Stimulated activated CD8-positive, alpha-beta memory T cell treated with anti-CD3 and anti-CD28 coated beads, Interleukin-2, amount 100 ng/mL, for 1 hour (primary cell): ENCODE results near the gene PDE8A.
"Not testable (repeated sequence)": the region's sequence is repeated elsewhere in the genome, so short reads cannot be mapped to it uniquely, and the experiment has no call there.

Experiments
- DNase-seq, 2 donors: peaks; one replicate each; pipeline ENCODE4 v3.0.0-alpha.2; 2020; ENCODE audit warnings: low read depth in 2 of 2

PDE8A gene

DNA sequence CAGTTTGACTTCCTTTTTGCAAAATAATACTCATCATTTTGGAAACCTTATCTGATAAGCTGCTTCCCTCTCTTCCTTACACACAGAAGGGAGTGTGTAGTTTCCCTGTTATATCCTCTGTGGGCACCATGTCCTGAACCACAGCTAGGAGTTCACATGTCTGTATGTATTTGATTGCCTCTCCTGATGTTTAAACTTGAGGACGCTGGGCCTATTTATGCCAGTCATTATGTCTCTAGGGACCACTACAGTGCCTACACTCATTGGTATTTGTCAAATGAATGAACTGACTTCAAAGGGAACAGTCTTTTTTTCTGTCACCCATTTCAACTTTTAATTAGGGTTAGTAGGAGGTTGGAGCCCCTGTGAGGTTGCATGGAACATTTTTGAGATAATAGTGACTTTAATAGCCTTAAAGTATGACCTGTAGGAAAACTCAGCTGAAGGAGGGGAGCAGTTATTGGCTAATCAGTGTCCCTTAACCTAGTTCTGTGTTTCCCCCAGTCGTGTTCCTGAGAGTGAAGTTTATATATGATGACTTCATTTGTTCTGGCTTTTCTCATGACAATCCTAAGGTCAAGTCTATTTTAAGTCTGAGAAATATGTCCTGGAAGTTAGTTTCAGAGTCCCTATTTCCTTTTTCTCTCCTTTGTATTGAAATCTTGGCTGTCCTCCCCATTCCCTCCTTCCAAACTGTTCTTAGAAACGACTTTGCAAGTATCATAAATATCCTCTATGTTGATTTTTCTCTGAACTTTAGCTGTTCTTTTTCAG lies 28.9 kb downstream of the PDE8A start:
- no peak for DNase-seq

DNA sequence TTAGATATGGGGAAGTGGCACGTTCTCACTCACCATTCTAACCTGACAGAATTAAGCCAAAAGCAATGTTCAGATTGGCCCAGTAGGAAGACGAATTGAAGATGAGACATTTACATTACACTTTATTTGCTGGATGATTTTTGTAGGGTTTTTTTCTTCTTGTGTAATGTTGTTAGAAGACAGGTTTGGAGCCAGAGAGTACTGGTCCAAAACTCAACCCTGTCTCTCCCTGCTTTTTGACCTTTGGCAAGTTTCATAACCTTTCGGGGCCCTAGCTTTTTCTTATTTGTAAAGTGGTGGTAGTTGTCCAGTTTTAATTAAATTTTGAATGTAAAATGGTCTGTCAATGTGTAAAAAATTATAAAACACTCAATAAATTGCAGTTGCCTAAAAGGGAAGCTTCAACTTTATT lies 29.5 kb downstream of the PDE8A start:
- no peak for DNase-seq

DNA sequence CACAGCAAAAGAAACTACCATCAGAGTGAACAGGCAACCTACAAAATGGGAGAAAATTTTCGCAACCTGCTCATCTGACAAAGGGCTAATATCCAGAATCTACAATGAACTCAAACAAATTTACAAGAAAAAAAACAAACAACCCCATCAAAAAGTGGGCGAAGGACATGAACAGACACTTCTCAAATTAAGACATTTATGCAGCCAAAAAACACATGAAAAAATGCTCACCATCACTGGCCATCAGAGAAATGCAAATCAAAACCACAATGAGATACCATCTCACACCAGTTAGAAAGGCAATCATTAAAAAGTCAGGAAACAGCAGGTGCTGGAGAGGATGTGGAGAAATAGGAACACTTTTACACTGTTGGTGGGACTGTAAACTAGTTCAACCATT lies 30.1 kb downstream of the PDE8A start:
- not testable (repeated sequence) for DNase-seq

DNA sequence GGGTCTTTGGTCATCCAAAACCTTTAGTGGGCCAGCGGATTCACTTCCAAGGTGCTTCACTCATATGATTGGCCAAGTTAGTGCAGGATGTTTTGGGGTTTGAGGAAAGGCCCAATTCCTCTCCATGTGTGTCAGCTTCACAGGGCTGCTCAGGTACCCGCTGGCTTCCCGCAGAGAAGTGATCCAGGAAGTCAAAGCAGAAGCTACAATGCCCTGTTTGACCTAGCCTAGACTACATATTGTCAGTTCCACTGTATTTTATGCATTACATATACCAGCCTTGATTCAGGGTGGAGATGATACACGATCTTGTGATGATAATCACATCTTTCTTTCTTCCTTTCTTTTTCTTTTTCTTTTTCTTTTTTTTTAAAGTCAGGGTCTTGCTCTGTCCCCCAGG lies 32.1 kb downstream of the PDE8A start:
- no peak for DNase-seq

DNA sequence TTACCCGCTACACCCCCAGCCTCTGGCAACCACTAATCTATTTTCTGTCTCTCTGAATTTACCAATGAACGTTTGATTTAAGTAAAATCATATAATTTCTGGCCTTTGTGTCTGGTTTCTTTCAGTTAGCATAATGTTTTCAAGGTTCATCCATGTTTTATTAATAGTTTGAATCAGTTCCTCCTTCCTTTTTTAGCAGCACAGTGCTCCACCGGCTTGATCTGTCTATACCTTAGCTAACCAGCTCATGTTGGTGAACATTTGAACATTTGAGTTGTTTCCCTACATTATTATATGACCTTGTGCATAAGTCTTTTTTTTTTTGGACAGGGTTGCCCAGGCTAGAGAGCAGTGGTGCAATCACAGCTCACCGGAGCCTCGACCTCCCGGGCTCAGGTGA lies 33.3 kb downstream of the PDE8A start:
- no peak for DNase-seq

DNA sequence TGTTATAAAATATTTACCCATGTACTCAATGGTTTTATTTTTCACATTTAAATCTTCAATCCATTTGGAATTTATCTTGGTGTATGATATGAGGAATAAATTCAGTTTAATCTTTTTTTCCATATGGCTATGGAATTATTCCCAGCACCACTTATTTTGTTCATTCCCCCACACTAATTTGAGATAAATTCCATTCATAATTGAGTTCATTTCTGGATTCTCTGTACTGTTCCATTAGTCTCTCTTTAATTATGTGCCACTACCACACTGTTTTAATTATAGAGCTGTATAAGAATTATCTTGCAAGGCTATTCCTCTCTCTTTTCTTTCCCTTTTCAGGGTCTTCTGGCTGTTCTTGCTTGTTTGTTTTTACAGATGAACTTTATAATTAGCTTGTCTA lies 34.6 kb downstream of the PDE8A start:
- no peak for DNase-seq

DNA sequence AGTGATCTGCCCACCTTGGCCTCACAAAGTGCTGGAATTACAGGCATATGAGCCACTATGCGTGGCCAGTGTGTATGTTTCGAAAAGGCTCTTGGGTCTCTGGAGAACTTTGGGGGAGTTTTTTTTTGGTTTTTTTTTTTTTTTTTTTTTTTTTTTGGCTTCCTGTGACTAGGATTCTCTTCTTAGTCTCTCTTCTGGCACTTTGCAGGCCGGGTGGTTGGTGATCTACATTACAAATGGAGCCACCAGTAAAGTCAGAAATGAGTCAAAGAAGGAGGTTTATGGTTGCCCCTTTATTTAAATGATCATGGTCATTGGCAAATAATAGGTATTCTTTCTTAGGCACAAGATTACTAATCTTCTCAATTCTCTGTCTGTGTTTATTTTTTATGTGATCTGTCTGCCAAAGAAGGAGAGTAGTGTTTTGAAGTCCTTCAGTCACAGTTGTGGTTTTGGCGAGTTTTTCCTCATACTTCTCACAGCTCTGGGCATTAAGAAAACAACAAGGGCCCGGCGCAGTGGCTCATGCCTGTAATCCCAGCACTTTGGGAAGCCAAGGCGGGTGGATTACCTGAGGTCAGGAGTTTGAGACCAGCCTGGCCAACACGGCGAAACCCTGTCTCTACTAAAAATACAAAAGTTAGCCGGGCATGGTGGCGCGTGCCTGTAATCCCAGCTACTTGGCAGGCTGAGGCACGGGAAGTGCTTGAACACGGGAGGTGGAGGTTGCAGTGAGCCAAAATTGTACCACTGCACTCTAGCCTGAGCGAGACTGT lies 38.3 kb downstream of the PDE8A start:
- no peak for DNase-seq

DNA sequence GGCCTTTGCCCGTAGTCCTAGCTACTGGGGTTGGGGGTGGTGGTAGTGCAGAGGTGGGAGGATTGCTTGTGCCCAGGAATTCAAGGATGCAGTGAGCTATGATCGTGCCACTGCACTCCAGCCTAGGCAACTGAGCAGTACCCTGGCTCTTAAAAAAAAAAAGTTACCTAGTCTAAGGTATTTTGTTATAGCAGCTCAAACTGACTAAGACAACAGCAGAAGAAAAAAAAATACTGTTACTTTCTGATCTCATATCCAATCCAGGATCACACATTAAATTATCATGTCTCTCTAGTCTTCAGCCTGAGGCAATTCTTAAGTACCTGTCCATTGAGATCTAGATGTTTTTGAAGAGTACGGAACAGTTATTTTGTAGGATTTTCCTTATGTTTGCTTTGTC lies 39.8 kb downstream of the PDE8A start:
- no peak for DNase-seq

DNA sequence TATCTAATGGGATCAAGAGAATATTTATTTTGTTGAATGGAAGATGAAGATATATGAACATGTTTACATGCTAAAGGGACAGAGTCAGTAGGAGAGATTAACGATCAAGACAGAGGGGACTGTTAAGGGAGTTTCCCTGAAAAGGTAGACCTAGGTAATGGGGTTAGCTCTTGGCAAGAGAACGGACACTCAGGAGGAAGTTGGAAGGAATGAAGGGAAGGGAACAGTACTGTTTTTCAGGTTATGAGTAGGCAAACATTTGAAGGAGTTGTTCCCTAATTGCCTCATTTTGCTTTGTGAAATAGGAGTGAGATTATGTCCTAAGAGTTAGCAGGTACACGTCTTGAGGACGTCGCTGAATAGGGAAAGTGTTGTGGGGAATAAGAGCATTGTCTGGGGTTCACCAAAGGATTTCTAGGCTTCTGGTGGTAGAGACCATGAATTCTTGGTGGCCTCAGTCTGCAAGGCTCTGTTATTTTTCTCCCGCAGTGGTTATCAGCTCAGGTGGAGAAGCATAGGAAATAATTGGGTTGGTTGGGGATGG lies 41.3 kb downstream of the PDE8A start:
- no peak for DNase-seq

DNA sequence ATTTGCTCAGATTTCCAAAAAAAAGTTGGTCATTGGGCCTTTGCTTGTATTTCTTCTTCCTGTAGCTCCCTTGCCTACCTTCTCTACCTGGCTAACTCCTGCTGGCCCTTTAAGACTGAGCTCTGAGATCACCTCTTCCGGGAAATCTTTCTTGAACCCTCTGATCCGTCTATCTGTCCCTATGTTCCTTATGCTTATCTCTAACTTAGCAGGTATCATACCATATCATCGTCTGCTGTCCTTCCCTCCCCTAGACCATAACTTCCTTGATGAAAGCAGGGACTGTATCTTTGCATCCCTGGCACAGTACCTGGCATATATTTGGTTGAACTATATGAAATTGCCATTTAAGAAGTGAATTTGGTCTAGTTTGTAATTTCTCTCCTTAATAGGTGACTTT lies 42.3 kb downstream of the PDE8A start:
- DNase-seq: no peak

DNA sequence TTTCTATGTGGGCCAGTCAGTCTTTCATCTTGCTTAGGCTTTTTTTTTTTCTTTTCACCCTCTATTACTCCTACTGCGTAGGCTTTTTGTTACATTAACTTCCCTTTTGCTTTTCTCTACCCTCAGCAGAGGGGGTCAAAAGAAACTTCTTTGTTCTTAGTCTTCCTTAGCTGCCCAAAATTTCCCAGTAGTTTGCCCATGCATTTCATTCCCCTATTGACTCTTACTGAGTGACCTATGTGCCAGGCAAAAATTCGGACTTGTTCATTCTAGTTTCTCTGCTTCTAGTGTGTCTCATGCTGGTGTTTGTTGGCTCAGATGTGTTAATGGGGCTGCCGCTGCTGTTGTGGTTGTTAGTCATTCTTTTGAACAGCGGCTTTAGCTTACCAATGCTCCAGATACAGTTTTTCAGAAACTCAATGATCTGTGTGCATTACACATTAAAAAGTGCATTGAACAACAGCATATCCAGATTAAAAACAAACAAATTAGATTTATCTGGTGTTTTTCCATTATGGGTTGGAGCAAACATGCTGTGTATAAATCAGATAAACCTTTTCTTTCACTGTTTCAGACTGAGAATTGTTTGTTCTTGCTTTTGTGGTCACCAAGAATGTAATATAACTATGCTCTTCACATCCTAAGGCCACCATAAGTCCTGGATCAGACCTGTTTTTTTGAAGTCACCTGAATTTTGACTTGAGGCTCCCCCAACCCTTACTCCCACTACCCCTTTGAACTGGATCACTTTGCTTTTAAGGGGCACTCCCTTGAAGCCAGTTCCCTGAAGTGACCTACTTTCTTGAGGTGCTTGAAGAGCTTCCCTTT lies 43.1 kb downstream of the PDE8A start:
- no peak for DNase-seq

DNA sequence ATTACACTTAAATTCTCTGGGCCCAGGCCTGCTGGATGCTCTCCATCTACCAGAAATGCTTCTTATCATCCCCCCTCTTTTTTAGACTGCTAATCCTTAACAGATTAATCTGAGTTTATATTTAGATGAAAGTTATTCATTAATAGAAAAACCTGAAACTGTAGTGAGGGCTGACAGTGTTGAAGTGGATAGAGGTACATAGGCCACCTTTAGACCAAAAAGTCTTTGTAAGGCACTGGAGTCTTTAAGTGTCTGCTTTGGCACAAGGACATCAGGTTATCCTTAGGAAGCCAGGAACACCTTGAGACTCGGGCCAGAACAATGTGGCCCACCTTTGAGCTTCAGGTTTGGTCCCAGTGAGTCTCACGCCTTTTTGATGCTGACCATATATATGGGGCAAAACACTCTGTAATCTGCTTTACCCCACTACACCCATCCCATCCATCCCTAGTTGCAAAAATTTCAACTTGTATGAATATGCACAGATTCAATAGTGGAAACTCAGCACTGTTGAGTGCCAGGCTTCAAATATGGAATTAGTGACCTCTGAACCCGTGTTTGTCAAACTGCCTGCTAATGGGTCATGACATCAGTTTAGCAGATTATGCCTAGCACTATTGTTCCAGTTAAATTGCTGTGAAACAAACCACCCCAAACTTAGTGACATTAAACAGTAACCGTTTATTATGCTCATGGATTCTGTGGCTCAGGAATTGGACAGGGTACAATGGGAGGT lies 44.0 kb downstream of the PDE8A start:
- DNase-seq: no peak

DNA sequence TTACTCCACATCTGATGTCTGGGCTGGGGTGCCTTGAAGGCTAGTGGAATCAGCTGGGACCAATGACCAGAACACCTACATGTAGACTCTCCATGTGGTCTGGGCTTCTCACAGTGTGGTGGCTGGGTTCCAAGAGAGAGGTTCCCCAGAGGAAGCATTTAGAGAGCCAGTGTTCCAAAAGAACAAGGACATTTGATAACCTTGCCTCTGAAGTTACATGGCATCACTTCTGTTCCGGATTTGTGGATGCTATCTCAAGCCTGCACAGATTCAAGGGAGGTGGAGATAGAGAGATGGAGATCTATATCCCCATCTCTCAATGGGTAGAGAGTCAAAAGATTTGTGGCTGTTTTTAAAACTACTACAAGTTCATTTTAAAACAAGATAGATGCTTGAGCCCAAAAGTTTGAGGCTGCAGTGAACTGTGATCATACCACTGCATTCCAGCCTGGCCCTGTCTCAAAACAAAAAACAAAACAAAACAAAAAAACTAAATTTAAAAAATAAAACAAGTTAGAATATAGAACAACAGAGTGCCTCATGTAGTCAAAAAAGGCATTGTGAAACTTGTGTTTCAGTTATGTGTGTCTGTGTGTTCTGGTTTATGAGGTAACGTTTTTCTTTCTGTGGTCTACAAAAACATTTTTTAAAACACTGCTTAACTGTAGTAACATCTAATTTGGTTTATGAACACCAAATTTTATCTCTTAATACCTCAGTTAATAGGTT lies 44.8 kb downstream of the PDE8A start:
- DNase-seq: no peak

DNA sequence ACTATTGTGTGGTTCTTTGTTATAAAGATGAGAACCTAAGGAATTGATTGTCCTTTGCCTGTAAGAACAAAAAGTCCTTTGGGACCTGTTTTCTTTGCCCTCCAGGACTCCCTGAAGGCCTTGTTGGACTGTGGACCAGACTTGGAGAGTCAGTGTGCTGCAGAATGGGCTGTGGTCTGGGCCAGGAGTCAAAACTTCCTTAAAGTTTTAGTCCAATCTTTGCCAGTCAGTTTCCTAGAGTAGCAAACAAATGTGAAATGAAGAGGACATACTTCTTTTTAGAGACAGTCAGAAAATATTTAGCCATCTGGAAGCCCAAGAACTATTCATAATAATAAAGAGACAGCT lies 45.4 kb downstream of the PDE8A start:
- no peak for DNase-seq

DNA sequence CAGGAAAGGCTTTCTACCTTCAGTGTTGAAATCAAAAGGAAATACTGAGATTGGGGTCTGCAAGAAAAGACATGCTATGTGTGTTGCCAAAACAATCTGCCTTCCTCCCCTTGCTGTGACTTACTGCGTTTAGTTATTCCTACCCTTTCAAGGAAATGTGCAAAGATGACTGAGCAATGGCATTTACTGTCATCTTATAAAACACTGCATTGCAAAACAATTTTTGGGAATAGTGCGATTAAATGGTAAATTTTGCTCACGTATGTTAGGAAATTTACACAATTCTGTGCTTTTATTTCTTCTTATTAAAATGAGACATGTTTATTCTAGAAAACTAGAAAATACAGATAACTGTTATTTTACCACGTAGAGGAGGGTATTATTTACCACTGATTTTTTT lies 45.8 kb downstream of the PDE8A start:
- no peak for DNase-seq

DNA sequence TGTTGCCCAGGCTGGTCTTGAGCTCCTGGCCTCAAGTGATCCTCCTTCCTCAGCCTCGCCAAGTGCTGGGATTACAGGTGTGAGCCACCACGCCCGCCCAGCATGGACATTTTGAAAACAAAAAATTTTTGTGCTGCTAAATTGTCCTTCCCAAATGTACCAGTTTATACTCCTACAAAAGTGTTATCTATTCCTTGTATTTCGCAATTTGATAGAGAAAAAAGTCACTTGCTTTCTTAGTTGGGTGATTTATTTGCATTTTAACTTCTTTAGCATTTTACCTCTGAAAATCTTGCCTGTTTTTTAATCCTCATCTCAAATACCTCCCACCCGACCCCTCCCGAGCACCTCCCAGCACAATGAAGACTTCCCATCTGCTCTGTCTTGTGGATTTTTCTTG lies 46.8 kb downstream of the PDE8A start:
- no peak for DNase-seq

DNA sequence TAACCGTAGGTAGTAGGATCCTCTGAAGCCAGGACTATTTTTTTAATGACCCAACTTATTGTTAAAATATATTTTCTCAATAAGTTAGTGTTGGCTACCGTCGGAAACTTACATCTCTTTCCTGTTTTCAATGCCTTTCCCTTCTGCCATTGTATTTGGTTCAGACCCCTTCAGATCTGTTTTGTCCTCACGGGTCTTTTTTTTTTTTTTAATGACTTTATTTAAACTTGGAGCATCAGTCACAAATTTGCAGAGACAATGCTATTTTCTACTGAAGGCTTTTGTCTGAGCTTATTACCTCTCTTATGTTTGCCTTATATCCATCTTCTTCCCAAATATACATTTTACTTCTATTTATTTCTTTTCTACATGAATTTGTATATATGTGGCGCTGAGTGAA lies 47.6 kb downstream of the PDE8A start:
- no peak for DNase-seq

DNA sequence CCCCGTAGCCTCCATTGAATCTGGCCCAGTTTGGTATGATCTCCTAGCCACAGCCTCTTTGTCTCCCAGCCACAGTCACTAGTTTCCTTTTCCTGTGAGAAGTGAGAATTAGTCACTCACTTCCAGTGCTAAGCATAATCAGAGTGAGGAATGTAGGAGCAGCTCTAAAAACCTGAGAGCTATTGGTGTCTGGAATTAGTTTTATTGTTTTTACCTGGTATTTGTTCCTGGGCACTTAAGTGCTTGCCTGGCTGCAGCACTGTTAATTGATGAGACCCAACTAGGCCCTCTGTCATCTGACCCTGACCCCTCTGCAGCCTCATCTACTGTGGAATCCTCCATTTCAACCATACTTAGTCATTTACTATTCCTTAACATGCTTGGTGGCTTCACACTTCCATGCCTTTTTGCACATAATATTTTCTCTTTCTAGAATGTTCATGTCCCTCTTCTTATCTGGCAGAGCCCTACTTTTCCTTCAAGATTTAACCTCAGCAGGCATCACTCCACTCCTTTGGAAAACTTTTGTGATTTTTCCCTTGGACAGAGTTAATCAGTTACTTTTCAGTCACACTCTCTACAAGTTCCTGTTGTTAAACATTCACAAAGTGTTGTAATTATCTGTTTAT lies 48.8 kb downstream of the PDE8A start:
- no peak for DNase-seq

DNA sequence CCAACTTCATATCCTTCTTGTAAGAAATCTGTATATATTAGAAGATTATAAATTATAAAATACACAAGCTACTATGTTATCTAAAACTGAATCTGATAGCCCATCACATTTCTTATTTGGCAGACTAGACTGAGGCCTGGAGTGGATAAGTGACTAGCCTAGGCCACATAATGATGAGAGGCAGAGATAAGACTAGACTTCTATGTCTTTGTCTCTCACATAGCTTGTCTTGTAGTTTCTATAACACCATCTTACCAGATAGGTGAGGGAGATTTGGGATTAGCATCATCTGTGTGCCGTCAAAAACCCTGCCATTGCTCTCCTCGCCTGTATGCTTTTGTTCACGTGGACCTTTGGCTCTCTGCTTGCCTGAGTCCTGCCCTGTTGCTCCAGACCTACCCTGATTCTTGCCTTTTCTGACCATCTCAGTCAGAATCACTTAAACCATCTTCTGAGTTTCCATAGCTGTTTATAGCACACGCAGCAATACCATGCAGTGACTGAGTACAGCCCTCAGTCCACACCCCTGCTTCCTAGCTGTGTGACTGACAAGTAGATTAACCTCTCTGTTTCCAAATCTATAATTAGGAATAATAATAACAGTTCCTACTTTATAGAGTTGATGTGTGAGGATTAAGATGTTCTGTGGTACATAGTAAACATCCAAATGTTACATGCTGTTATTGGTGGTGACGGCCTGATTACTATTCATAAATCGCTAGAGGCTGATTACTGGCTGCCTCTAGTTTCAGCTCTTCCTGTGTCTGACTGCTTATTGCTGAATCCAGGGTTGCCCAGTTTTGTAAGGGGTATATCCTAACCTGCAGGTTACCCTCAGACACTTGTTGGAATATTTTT lies 49.7 kb downstream of the PDE8A start:
- no peak for DNase-seq
